SU-DHL-6 (cell line): ENCODE results near the gene DYNLT2.

Source experiments
- EZH2phosphoT487 ChIP-seq: fragments of 200-600 bp; sonication (generic), shearing (Covaris generic); conservative IDR thresholded peaks from 2 replicates; pipeline ENCODE4 v1.6.1; 2018; ENCODE audit warnings: mild to moderate bottlenecking, antibody characterized with exemption, low read length, moderate library complexity, mixed read lengths
- TF ChIP-seq, protein P1 (sequence below): fragments of 200-600 bp; sonication (generic); IDR thresholded peaks from one replicate; pipeline ENCODE4 v1.5.1; 2017; ENCODE audit warnings: antibody characterized with exemption, mild to moderate bottlenecking, low read length, moderate library complexity; ENCODE audit not compliant: insufficient read depth, poor library complexity, severe bottlenecking

DNA sequence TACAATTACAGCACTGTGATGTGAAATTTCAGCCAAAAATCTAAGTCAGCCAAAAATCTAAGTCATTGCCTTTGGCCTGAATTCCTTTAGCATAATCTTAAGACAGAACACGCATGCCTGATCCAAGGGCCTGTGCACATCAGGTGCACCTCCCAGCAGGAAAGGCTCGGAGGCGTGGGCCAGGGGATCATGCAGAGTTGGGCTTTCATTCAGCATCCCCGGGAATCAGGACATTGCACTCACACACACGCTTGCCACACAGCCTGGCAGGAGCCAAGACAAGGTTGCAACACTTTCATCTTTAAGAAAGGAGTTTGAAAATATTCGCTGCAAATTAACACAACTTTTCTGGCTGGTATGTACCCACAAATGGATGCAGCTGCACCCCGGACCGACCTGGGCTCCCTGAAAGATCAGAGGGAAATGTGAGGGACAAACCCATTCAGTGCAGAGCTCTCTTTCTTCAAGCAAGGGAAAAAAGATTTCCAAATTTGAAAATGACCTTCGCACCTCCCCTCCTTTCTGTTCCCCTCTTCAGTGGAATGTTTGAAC is 48.8 kb upstream of the DYNLT2 start:
- TF ChIP-seq, protein P1, sequence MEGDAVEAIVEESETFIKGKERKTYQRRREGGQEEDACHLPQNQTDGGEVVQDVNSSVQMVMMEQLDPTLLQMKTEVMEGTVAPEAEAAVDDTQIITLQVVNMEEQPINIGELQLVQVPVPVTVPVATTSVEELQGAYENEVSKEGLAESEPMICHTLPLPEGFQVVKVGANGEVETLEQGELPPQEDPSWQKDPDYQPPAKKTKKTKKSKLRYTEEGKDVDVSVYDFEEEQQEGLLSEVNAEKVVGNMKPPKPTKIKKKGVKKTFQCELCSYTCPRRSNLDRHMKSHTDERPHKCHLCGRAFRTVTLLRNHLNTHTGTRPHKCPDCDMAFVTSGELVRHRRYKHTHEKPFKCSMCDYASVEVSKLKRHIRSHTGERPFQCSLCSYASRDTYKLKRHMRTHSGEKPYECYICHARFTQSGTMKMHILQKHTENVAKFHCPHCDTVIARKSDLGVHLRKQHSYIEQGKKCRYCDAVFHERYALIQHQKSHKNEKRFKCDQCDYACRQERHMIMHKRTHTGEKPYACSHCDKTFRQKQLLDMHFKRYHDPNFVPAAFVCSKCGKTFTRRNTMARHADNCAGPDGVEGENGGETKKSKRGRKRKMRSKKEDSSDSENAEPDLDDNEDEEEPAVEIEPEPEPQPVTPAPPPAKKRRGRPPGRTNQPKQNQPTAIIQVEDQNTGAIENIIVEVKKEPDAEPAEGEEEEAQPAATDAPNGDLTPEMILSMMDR, result no peak
- TF ChIP-seq EZH2phosphoT487, result no peak
